ENCODE measurements around the gene SDHAF1. TPM values are rescaled to one million over a fixed set of nuclear protein-coding genes. Genes with fewer than 3 reads are reported as not detected.
"Not testable (repeated sequence)": the region's sequence is repeated elsewhere in the genome, so short reads cannot be mapped to it uniquely, and the experiment has no call there.

Gene SDHAF1
- total RNA-seq, 1 experiment from 2014 or later, result 41.9 TPM

DNA sequence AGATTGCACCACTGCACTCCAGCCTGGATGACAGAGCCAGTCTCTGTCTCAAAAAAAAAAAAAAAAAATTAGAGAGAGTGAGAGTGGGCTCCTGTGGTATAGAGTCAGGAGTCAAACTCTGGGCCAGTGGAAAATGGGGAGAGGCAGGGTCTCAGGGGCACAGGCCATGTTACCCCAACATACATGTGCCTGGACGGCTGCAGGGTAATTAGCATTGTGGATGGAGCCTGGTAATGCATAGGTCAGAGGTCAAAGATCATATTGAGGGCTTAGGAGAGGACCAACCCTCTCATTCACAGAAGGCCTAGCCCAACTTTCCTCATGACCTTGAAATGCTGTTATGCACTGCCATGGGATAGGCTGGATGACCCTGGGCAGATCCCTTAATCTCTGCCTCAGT, 30.6 kb downstream of the SDHAF1 start:
- DNase-seq, result no peak
- Histone ChIP-seq H3K27me3 (ENCODE audit: control insufficient read depth, insufficient read depth, low read length) (no peaks in the 10 kb centered on the region), H3K4me3 (ENCODE audit: insufficient read depth, low read depth, low read length) (no peak overlapping the region), H3K36me3 (replicated peaks; ENCODE audit: control insufficient read depth, insufficient read depth, low read length) (no peaks in the 10 kb centered on the region; the same call in 1 of the 2 replicates)

DNA sequence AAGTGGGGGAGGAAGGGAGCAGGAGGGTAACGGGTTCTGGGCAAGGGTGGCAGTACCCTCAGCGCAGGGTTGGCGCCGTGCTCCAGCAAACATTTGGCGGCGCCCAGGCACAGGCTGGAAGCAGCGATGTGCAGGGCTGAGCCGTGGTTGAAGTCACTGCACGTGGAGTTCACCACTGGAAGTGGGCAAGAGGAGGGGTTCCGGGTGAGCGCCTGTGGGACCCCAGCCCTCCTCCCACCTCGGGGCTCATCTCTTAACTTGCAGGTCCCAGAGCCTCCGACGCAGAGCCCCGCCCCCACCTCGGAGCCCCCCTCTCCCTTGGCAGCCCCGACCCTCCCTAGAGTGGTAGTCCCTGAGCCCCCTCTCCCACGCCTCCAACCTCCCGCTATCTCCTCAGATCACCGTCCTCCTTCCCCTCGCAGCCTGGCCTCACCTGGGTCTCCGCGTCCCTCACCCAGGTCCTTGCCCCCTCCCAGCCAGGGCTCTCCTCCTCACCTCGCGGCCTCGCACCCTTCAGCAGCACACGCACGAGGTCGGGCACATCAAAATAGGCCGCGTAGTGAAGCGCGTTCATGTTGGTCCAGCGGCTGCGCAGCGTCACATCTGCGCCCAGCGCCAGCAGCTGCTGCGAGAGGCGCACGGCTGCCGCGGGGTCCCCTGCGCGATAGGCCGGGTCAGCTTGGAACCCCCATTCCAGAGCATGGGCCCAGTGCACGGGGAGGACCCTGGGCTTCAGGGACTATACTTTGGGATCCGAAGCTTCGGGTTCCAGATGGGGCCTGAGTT, 31.3 kb downstream of the SDHAF1 start:
- Histone ChIP-seq H3K36me3 (replicated peaks; ENCODE audit: control insufficient read depth, insufficient read depth, low read length) (no peaks in the 10 kb centered on the region; the same call in 1 of the 2 replicates), H3K27me3 (ENCODE audit: control insufficient read depth, insufficient read depth, low read length) (no peaks in the 10 kb centered on the region), H3K4me3 (ENCODE audit: insufficient read depth, low read depth, low read length) (no peak overlapping the region)
- peak; percentile 49 for DNase-seq

DNA sequence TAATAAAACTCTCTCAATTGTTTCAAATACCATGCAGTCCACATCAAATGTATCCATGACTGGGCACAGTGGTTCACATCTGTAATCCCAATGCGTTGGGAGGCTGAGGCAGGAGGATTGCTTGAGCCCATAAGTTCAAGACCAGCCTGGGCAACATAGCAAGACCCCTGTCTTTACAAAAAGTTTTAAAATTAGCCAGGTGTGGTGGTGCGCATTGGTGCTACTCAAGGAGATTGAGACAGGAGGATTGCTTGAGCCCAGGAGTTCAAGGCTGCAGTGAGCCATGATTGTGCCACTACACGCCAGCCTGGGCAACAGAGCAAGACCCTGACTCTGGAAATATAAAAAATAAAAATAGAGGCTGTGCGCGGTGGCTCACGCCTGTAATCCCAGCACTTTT, 32.7 kb downstream of the SDHAF1 start:
- Histone ChIP-seq H3K36me3 (replicated peaks; ENCODE audit: control insufficient read depth, insufficient read depth, low read length) (no peaks in the 10 kb centered on the region; the same call in 1 of the 2 replicates), H3K27me3 (ENCODE audit: control insufficient read depth, insufficient read depth, low read length) (no peaks in the 10 kb centered on the region), H3K4me3 (ENCODE audit: insufficient read depth, low read depth, low read length) (no peak overlapping the region)
- DNase-seq, result no peak

DNA sequence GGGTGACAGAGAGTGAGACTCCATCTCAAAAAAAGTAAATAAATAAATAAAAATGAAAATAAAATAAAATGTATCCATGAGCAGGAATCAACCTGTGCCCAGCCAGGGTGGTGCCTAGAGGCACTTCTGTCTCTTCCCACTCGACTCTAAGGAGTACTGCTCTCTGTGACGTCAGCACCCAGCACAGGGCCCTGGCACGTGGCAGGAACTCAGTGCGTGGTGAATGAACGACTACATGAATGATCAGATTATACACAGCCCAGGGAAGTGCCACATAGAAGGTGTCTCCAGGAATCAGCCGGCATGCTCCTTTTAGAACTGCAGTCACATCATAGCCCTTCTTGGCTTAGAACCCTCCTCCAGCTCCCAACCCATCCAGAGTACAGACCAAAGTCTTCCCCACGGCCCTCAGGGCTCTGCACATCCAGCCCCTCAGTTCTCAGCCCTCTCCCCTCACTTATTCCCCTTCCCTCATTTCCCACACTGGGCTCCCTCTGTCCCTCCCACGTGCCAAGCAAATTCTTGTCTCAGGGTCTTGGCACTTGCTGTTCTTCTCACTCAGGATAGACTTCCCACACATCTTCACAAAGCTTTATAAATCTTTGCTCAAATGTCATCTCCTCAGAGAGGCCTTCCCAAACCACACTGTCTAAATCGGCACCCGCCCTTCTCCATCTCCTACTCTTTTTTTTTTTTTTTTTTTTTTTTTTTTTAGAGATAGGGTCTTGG, 33.5 kb downstream of the SDHAF1 start:
- peaks cover 1% of the 10 kb centered on the region for H3K27me3 ChIP-seq (ENCODE audit: control insufficient read depth, insufficient read depth, low read length)
- H3K36me3 ChIP-seq (replicated peaks; ENCODE audit: control insufficient read depth, insufficient read depth, low read length), result no peaks in the 10 kb centered on the region; the same call in 1 of the 2 replicates
- H3K4me3 ChIP-seq (ENCODE audit: insufficient read depth, low read depth, low read length), result no peak overlapping the region
- DNase-seq, result peak; percentile 16

DNA sequence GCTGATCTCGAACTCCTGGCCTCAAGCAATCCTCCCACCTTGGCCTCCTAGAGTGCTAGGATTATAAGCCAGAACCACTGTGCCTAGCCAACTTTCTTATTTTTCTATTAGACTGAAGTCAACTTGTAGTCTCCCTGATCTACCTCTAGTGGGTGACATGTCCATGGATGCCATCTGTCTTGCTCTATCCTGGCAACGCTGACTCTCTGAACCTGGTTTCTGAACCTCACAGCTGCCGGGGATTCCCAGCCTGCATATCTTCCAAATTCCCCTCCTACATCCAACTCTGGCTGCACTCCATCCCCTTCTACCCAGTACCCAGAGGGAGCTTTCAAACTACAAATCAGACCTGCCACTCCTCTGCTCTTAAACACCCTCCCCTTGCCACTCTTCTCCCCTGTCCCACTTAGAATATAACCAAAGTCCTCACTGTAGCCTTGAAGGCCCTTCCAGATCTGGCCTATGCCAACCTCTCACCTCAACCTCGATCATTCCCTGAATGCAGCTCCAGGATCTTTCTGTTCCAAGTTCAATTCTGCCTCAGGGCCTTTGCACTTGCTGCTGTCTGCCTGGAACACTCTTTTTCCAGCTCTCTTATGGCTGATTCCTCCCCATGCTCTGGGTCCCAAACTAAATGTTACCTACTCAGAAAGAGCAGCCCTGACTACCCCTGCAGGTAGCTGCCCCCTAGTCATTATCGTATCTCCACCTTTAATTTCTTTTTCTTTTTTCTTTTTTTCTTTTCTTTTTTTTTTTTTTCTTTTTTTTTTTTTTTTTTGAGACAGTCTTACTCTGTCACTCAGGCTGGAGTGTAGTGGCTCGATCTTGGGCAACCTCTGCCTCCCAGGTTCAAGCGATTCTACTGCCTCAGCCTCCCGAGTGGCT, 35.5 kb downstream of the SDHAF1 start:
- peak; percentile 60 for DNase-seq
- H3K27me3 ChIP-seq (ENCODE audit: control insufficient read depth, insufficient read depth, low read length), result peaks cover 2% of the 10 kb centered on the region
- no peaks in the 10 kb centered on the region; the same call in 1 of the 2 replicates for H3K36me3 ChIP-seq (replicated peaks; ENCODE audit: control insufficient read depth, insufficient read depth, low read length)
- H3K4me3 ChIP-seq (ENCODE audit: insufficient read depth, low read depth, low read length), result no peak overlapping the region

DNA sequence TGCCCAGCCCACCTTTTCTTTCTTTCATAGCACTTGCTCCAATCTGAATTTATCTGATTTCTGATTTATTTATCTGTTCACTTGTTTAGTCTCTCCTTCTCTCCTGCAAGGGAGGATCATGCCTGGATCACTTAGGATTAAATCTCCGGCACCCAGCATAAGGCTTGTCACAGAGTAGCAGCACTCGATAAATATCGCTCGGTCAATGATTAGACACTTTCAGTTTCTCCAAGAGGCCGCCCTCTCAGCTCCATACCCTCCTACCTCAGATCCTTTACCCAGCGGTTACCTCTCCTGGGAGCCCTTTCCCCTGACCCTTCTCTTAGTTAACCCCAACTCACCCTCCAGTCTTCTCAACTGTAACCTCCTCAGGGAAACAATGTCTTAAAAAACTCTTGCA, 36.3 kb downstream of the SDHAF1 start:
- Histone ChIP-seq H3K36me3 (replicated peaks; ENCODE audit: control insufficient read depth, insufficient read depth, low read length) (no peaks in the 10 kb centered on the region; the same call in 1 of the 2 replicates), H3K27me3 (ENCODE audit: control insufficient read depth, insufficient read depth, low read length) (peaks cover 2% of the 10 kb centered on the region), H3K4me3 (ENCODE audit: insufficient read depth, low read depth, low read length) (no peak overlapping the region)
- peak; percentile 38 for DNase-seq

DNA sequence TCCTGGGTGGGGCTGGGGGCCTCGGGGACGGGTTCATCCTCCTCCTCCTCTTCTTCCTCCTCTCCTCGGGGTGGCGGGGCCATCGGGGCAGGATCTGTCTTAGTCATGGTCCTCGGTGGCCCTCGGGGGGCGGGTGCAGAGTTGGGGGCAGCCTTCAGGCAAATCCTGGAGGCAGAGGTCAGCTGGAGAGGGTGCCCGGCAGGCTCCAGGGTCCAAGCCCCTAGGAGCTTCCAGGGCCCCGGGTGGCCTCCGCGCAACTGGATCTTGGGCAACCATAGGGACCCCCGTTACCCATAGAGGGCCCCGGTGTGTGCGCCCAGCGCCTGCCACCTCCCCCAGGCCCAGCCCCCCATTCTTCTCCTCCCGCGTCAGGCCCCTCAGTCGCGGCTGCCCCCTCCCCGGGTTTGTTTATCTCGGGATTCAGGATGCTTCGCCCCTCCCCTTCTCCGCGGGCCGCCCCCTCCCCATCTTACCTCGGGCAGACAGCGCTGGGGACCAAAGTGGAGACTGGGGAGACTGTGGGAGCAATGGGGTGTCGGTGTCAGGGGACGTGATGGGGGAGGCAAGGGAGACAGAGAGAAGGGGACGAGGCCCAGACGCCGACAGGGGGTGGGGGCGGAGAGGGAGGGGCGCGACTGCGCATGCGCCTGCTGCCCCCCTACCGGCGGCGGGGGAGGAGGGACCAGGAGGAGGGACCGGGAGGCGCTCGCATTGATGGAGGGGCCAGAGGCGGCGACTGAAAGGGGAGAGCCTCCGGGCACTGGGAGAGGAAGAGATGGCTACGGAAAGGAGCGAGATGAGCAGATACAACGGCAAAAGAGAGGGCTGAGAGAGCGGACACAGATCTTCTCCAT, 37.5 kb downstream of the SDHAF1 start, which contains the start of gene CLIP3:
Gene CLIP3, minus strand, starts transcription at position 623 of the 854 bp plus-strand sequence. Its CDS starts 516 bp downstream, at position 107.
- DNase-seq, result peak; percentile 100
- H3K27me3 ChIP-seq (ENCODE audit: control insufficient read depth, insufficient read depth, low read length), result peaks cover 2% of the 10 kb centered on the region
- no peaks in the 10 kb centered on the region for H3K36me3 ChIP-seq (replicated peaks; ENCODE audit: control insufficient read depth, insufficient read depth, low read length)
- H3K4me3 ChIP-seq (ENCODE audit: insufficient read depth, low read depth, low read length), result peak within 1 kb of the TSS; percentile 54

DNA sequence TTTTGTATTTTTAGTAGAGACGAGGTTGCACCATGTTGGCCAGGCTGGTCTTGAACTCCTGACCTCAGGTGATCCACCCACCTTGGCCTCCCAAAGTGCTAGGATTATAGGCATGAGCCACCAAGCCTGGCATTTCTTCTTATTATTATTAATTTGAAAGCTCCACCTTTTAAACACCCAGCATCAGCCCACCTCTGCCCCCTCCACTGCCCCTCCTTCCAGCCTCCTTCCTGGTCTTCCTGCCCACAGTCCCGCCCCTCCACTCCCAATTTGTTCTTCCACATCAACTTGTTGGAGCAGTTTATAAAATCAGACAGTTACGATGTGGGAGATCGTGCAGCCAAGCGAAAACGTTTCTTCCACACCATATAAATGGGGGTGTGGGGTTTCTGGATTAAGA, 45.5 kb downstream of the SDHAF1 start:
- no peaks in the 10 kb centered on the region; the same call in 1 of the 2 replicates for H3K36me3 ChIP-seq (replicated peaks; ENCODE audit: control insufficient read depth, insufficient read depth, low read length)
- H3K27me3 ChIP-seq (ENCODE audit: control insufficient read depth, insufficient read depth, low read length), result no peaks in the 10 kb centered on the region
- no peak overlapping the region for H3K4me3 ChIP-seq (ENCODE audit: insufficient read depth, low read depth, low read length)
- peak; percentile 18 for DNase-seq

DNA sequence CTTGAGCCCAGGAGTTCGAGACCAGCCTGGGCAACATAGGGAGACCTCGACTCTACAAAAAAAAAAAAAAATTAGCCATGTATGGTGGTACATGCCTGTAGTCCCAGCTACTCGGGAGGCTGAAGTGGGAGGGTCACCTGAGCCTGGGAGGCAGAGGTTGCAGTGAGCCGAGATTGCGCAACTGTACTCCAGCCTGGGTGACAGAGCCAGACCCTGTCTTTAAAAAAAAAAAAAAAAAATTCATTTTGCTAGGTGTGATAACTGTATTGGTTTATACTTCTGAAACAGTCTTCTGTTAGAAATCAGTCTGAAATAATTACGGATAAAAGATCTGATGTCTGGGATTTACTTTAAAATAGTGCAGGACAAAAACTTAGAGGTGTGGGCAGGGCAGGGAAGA, 46.1 kb downstream of the SDHAF1 start:
- not testable (repeated sequence) for H3K36me3 ChIP-seq (replicated peaks; ENCODE audit: control insufficient read depth, insufficient read depth, low read length); DNase-seq; H3K4me3 ChIP-seq (ENCODE audit: insufficient read depth, low read depth, low read length); H3K27me3 ChIP-seq (ENCODE audit: control insufficient read depth, insufficient read depth, low read length)

DNA sequence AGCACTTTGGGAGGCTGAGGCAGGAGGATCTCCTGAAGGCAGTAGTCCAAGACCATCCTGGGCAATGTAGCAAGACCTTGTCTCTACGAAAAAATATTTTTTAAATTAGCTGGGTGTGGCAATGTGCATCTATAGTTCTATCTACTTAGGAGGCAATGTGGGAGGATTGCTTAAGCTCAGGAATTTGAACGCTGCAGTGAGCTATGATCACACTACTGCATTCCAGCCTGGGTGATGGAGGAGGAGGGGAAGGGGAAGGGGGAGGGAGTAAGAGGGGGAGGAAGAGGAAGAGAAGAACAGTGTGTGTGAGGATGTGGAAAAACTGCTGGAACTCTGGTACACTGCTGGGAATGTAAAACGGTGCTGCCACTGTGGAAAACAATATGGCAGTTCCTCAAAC, 46.8 kb downstream of the SDHAF1 start:
- Histone ChIP-seq H3K4me3 (ENCODE audit: insufficient read depth, low read depth, low read length) (no peak overlapping the region), H3K36me3 (replicated peaks; ENCODE audit: control insufficient read depth, insufficient read depth, low read length) (no peaks in the 10 kb centered on the region; the same call in 1 of the 2 replicates), H3K27me3 (ENCODE audit: control insufficient read depth, insufficient read depth, low read length) (no peaks in the 10 kb centered on the region)
- DNase-seq, result peak; percentile 50

GRCh38 chr19:36043952-36044351, 49.0 kb downstream of the SDHAF1 start:
- no peaks in the 10 kb centered on the region; the same call in 1 of the 2 replicates for H3K36me3 ChIP-seq (replicated peaks; ENCODE audit: control insufficient read depth, insufficient read depth, low read length)
- no peak overlapping the region for H3K4me3 ChIP-seq (ENCODE audit: insufficient read depth, low read depth, low read length)
- DNase-seq, result no peak
- H3K27me3 ChIP-seq (ENCODE audit: control insufficient read depth, insufficient read depth, low read length), result no peaks in the 10 kb centered on the region

All from H7 (cell line).